GM21367 (cell line): ENCODE results near the gene LHX4.

Source experiments
- ATAC-seq: cut with Tn5 transposase; IDR thresholded peaks from one replicate; pipeline ENCODE4 v1.9.1; 2021; ENCODE audit not compliant: unreplicated experiment

The LHX4 gene

GRCh38 chr1:180256341-180257027 lies 26.4 kb downstream of the LHX4 start:
- ATAC-seq, result no peak

GRCh38 chr1:180257028-180257386 lies 26.9 kb downstream of the LHX4 start:
- no peak for ATAC-seq

GRCh38 chr1:180257486-180257885 lies 27.4 kb downstream of the LHX4 start:
- ATAC-seq, result no peak

- ATAC-seq, result no peak
Measured at GRCh38 chr1:180258290-180258689, 28.2 kb downstream of the LHX4 start.

- ATAC-seq, result no peak
Measured at GRCh38 chr1:180258935-180259334, 28.9 kb downstream of the LHX4 start.

GRCh38 chr1:180259431-180260338 lies 29.6 kb downstream of the LHX4 start:
- no peak for ATAC-seq

GRCh38 chr1:180260541-180260940 lies 30.5 kb downstream of the LHX4 start:
- ATAC-seq, result no peak

- no peak for ATAC-seq
Measured at GRCh38 chr1:180261030-180261429, 31.0 kb downstream of the LHX4 start.

GRCh38 chr1:180261524-180262155 lies 31.6 kb downstream of the LHX4 start:
- no peak for ATAC-seq

- no peak for ATAC-seq
Measured at GRCh38 chr1:180262628-180263488, 32.8 kb downstream of the LHX4 start.

GRCh38 chr1:180264595-180264994 lies 34.5 kb downstream of the LHX4 start:
- no peak for ATAC-seq

GRCh38 chr1:180265201-180265600 lies 35.1 kb downstream of the LHX4 start:
- ATAC-seq, result no peak

- no peak for ATAC-seq
Measured at GRCh38 chr1:180265871-180266270, 35.8 kb downstream of the LHX4 start.

GRCh38 chr1:180266275-180267210 lies 36.5 kb downstream of the LHX4 start:
- ATAC-seq, result no peak

- no peak for ATAC-seq
Measured at GRCh38 chr1:180267211-180267561, 37.1 kb downstream of the LHX4 start.

- no peak for ATAC-seq
Measured at GRCh38 chr1:180267761-180268555, 37.9 kb downstream of the LHX4 start.

GRCh38 chr1:180268556-180269075 lies 38.6 kb downstream of the LHX4 start:
- ATAC-seq, result no peak

GRCh38 chr1:180269645-180270529 lies 39.8 kb downstream of the LHX4 start:
- no peak for ATAC-seq
